HG03108 (cell line): ENCODE measurements around the gene PADI1.

ENCODE experiments used
- ATAC-seq: cut with Tn5 transposase; IDR thresholded peaks from one replicate; pipeline ENCODE4 v1.9.1; 2021; ENCODE audit warnings: moderate library complexity; ENCODE audit not compliant: unreplicated experiment

The PADI1 gene

GRCh38 chr1:17293681-17294425 lies 88.9 kb downstream of the PADI1 start:
- ATAC-seq = no peak

DNA sequence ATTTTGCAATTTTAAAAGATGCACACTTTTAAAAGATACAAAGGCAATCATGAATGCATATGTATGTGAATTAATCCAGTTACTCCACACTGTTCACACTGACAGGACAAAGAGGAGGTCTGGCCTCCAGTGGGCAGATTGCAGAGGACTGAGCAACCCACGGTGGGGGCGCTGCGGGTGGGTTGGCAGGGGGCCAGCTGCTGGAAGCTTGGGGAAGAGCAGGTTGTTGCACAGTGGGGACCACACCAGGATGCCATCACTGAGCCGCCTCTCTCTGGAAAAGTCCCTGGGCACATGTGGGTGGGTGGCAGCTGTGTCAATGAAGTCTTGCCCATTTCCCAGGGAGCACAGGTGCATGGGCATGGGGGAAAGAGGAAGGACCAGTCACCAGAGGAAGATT lies 90.4 kb downstream of the PADI1 start:
- no peak for ATAC-seq
